Inflammatory macrophage treated with lipopolysaccharide for 1 hour (primary cell): ENCODE measurements around the gene WDFY3.

Experiments used
- DNase-seq, 2 donors: peaks; one replicate each; pipeline ENCODE4 v3.0.0-alpha.2; 2020 to 2022

Gene WDFY3

DNA sequence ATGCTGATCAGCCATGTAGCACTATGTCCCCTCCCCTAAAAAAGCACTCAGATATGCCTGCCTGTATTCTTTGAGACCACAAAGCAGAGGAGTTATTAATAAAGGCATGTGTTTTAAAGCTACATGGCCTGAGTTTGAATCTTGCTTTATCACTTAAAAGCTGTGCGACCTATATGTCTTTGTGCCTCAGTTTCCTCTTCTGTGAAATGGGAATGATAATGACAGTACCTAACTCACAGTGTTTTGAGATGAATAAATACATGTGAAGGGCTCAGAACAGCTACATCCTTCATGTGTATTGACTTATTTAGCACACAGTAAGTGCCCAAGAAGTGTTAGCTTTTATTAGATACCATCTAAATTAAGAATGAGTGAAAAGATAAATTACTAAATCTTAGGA is 180.0 kb downstream of the WDFY3 start:
- DNase-seq = no peak

- no peak for DNase-seq
These were observed 184.0 kb downstream of the WDFY3 start for GRCh38 chr4:84782517-84782916.

DNA sequence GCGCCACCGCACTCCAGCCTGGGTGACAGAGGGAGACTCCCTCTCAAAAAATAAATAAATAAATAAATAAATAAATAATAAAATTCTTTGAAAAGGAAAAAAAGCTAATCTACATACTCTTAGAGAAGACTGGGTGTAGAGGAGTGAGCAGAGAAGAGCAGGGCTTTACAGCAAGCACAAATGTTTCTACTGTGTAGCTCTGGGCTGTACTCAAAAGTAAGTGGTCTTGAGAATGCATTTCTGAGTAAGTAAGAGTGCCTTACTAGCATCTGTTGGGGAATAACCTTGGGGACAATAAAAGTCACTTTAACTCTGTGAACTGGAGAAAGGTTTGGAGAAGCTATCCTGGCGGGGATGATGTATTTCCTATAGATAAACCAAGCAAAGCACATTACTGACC is 185.8 kb downstream of the WDFY3 start:
- DNase-seq = no peak

GRCh38 chr4:84778041-84778440 is 188.4 kb downstream of the WDFY3 start:
- no peak for DNase-seq

DNA sequence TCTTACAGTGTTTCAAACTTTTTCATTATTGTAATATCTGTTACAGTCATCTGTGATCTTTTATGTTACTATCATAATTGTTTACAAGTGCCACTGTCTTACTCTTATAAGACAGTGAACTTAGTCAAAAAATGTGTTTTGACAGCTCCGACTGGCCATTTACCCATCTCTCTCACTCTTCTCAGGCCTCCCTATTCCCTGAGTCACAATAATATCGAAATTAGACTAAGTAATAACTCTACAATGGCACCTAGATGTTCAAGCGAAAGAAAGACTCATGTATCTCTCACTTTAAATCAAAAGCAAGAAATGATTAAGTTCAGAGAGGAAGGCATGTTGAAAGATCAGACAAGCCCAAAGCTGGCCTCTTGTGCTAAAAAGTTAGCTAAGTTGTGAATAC is 199.3 kb downstream of the WDFY3 start:
- no peak for DNase-seq

DNA sequence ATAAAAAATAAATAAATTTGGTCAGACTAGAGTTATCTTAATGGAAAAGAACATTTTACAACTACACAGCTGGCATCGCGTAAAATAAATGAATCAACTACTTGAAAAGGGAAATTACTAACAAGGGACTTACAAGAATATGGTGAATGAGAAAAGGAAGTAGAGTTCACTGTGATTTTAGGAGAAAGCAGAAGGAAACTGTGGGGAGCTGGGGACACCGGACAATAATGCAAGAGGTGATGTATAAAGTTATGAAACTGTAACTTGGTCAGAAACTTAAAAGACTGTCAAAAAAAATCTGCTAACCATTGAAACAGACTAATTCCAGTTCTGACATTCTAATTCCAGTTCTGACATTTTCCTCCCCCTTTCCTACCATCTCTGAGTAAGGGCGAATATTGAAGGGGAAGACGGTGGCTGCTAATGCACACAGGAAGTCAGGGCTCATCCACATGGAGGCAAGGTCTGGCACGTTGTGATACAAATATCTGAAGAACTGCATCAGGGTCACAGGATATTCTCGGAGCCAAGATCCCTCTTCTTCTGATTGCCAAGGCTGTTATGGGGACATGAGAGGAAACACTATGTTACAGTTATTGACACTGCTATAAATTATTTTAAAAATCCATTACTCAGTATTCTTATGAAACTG is 213.0 kb downstream of the WDFY3 start:
- peak; percentile 71 to 74 for DNase-seq

GRCh38 chr4:84751707-84752106 is 214.8 kb downstream of the WDFY3 start:
- no peak for DNase-seq

DNA sequence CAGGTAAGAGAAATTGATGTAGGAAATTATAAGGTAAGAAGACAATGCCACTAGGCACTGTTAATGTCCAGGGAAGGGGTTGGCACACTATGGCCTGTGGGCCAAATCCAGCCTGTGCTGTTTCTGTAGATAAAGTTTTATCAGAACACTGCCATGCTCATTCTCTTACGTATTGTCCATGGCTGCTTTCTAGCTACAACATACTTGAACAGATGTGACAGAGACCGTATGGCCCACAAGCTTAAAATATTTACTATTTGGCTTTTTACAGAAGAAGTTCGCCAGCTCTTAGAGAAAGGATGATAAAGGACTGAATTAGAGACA is 215.6 kb downstream of the WDFY3 start:
- no peak for DNase-seq

DNA sequence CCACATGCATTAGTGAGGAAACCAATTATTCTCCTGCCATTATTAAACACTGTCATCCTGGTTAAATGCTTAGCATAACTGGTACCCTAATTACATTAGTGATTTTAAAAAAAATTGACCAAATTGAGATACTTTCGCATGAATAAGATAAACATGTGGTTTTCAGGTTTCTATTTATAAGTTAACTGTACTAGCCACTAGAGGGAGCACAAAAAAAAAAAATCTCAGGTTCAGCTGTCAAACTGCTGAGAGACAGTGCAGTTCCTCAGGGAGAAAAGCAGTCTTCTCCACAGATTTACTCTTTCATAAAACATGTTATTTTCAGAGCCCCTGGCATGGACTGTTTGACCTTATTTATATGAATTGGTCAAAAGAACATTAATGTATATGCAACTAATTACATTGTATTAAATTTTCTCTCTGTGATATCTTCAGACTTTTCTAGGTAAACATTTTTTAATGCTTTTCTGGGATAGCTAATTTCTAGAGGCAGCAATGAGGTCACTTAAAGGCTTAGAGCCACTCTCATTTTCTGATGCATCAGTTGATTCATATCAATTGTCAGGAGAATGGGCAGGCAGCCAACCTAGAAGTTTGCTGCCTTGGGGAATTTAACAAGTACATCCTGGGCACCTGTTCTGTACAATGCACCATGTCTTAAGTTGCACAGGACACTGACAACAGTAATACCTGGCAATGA is 216.1 kb downstream of the WDFY3 start:
- peak; percentile 17 to 66 for DNase-seq

DNA sequence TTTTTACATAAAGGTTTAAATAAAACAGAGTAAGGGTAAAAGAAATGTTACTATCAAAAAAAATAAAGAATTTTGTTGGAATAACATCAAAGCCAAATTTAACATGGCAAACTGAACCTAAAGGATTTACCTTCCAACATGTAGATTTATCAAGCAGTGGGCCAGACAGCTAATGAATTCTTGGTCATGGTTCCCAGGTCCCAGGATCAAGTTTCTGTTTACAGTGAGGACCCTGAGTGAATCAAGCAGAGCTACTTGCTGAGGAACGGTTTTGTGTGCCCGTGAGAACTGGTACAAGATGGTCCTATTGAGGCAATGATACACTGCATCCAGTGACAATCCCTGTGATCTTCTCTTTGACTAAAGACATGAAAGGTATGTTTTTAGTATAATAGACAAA is 226.4 kb downstream of the WDFY3 start:
- no peak for DNase-seq

- no peak for DNase-seq
These were observed 227.9 kb downstream of the WDFY3 start for GRCh38 chr4:84738622-84739021.

- DNase-seq = no peak
These were observed 228.8 kb downstream of the WDFY3 start for GRCh38 chr4:84737656-84738055.

DNA sequence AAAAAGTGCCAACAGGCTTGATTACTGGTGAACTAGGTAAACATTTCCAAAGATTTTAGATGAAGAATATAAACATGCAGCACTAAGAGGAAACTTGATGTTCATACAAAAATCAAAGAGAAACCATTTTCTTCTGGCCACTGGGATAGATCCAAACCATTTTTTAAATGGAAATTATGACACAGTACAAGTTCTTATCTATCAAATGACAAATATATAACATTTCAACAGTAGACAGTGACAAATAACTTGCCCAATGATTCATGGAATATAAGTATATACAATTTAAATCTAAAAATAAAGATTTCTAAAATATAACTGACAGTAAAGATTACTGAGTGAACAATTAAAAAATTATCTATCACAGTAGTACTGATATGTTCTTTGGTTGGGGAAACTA is 232.5 kb downstream of the WDFY3 start:
- DNase-seq = no peak

GRCh38 chr4:84733343-84734033 is 233.0 kb downstream of the WDFY3 start:
- no peak for DNase-seq

DNA sequence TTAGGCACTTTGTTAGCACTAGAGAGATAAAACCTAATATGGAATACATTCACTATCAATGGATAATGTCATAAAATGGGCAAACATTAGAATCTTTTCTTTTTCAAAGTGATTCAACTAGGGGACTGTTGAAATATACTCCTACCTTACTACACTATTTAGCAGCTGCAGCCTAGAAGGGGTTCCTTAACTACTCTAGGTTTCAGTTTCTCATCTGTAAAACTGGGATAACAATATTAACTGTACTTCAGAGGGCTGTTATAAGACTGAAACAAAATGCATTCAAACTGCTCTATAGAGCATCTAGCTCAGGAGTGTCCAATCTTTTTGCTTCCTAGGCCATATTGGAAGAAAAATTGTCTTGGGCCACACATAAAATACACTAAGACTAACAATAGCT is 236.1 kb downstream of the WDFY3 start:
- DNase-seq = no peak

DNA sequence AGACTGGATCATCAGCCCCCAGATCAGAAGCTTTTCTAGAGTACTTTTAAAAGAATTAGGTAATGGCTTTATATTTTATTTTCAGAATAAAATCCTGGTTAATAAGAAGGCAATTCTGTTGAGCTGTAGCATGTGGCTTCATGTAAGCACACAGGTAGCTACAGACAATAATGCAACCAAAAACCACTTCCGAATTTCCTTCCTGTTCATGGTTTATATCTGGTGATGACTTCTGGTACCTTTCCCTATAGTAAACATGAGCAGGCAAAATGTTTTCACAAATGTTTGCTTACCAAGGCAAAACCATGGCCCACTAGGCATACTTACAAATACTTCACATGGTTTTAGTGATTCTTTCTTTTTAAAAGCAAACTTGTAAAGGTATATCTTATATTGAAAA is 239.0 kb downstream of the WDFY3 start:
- no peak for DNase-seq

DNA sequence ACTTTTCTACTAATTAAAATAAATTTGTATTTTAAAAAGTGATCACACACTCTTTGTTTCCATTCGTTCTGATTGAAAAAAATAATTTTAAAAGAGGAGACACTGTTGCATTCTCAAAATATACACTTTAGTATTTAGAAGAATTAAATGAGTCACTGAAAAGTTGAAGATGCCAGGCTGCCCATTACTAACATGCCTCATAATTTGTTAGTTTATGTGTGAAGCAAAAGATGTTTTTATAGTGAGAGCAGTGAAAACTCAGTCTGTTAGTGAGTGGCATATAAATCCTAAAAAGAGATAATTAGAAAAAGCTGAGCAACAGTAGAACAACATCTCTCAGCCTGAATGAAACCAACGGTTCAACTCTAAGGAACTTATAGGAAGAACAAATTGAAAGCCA is 240.1 kb downstream of the WDFY3 start:
- DNase-seq = no peak

DNA sequence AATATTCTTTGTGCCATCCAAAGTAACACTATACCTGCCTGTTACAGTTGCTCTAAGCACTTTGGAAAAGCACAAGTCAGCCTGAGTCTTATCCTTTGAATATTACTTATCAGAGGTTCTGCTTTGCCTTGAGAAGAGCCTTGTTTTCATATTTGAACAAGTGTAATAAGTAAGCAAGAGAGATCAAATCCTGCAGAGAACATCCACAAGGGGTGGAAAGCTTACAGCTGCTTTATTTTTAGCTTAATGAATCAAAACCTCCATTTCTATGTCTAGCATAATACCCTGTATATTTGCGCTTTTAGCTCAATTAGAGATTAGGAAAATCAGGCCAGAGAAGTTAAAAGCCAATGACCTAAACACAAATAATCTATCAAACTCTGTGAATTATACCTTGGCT is 243.8 kb downstream of the WDFY3 start:
- DNase-seq = no peak

- no peak for DNase-seq
These were observed 247.4 kb downstream of the WDFY3 start for GRCh38 chr4:84719115-84719514.

- DNase-seq = no peak
These were observed 247.8 kb downstream of the WDFY3 start for GRCh38 chr4:84718699-84719098.

DNA sequence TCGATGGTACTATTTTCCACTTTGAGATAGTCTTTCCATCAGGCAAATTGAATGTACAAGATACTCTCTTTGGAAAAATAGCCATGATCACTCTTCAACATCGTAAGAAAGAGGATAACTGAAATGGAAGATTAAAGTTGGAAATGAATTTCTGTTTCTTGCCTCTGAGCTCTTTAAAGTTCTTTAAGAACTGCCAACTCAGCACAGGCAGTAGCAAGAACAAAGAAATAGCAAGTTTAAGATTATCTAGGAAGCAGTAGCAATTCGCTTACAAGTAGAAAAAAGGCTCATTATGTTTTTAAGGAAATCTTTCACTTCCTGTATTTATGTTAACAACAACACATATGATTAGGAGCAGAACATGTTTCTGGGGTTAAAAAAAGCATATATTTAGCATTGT is 255.9 kb downstream of the WDFY3 start:
- DNase-seq = no peak

- no peak for DNase-seq
These were observed 257.9 kb downstream of the WDFY3 start for GRCh38 chr4:84708406-84709135.

GRCh38 chr4:84706286-84706685 is 260.2 kb downstream of the WDFY3 start:
- no peak for DNase-seq
